ENCODE data around the gene SYVN1. TPM values are rescaled to one million over a fixed set of nuclear protein-coding genes. Genes with fewer than 3 reads are reported as not detected.

SYVN1 gene
- total RNA-seq, 4 donors from 2014 or later, result 47.1 to 58.2 (median 50.5) TPM

GRCh38 chr11:65160643-65161042 lies 26.3 kb upstream of the SYVN1 start:
- TF ChIP-seq, protein P1, sequence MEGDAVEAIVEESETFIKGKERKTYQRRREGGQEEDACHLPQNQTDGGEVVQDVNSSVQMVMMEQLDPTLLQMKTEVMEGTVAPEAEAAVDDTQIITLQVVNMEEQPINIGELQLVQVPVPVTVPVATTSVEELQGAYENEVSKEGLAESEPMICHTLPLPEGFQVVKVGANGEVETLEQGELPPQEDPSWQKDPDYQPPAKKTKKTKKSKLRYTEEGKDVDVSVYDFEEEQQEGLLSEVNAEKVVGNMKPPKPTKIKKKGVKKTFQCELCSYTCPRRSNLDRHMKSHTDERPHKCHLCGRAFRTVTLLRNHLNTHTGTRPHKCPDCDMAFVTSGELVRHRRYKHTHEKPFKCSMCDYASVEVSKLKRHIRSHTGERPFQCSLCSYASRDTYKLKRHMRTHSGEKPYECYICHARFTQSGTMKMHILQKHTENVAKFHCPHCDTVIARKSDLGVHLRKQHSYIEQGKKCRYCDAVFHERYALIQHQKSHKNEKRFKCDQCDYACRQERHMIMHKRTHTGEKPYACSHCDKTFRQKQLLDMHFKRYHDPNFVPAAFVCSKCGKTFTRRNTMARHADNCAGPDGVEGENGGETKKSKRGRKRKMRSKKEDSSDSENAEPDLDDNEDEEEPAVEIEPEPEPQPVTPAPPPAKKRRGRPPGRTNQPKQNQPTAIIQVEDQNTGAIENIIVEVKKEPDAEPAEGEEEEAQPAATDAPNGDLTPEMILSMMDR (IDR thresholded peaks at IDR 0.05), result no peak
- ATAC-seq (ENCODE audit: low FRiP score) (no peak), DNase-seq (ENCODE audit: low spot score) (no peak)

- DNase-seq (ENCODE audit: low spot score) (no peak), ATAC-seq (ENCODE audit: low FRiP score) (no peak)
- TF ChIP-seq, protein P1 (IDR thresholded peaks at IDR 0.05), result no peak
These were observed 24.7 kb upstream of the SYVN1 start for GRCh38 chr11:65159012-65159411.

- DNase-seq (ENCODE audit: low spot score), result no peak
- no peak for ATAC-seq (ENCODE audit: low FRiP score)
- TF ChIP-seq, protein P1 (IDR thresholded peaks at IDR 0.05), result no peak
These were observed 23.0 kb upstream of the SYVN1 start for GRCh38 chr11:65157336-65157735.

DNA sequence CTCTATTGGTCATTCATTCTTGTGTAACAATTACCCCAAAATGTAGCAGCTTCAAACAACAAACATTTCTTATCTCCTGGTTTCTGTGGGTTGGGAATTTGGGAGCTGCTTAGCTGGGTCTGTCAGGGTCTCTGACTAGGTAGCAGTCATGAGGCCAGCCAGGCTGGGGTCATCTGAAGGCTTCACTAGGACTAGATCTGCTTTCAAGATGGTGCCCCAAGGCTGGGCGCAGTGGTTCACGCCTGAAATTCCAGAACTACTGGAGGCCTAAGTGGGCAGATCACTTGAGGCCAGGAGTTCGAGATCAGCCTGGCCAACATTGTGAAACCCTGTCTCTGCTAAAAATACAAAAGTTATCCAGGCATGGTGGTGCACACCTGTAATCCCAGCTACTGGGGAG lies 22.6 kb upstream of the SYVN1 start:
- DNase-seq (ENCODE audit: low spot score) (no peak), ATAC-seq (ENCODE audit: low FRiP score) (no peak)
- TF ChIP-seq, protein P1 (IDR thresholded peaks at IDR 0.05), result no peak

- ATAC-seq (ENCODE audit: low FRiP score) (no peak), DNase-seq (ENCODE audit: low spot score) (no peak)
- TF ChIP-seq, protein P1 (IDR thresholded peaks at IDR 0.05), result no peak
These were observed 21.9 kb upstream of the SYVN1 start for GRCh38 chr11:65156256-65156655.

DNA sequence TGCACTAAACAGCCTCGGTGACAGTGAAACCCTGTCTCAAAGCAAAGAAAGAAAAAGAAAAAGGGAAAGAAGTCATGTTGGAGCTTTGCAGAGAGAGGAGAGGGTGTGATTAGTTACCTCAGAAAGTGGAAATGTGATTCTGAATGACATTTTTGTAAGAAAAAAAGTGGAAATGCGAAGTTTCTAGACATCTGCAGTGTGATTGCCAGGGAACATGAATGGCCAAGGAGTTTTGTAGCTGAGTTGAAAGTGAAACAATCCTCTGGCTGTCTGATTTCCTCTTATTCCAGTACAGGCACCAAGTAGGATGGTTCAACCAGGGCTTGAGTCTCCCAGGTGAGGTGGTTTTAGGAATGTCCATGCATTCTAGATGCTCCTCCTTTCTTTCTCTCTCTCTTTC lies 17.8 kb upstream of the SYVN1 start:
- DNase-seq (ENCODE audit: low spot score), result no peak
- no peak for ATAC-seq (ENCODE audit: low FRiP score)
- TF ChIP-seq, protein P1 (IDR thresholded peaks at IDR 0.05), result no peak

GRCh38 chr11:65151331-65151899 lies 17.1 kb upstream of the SYVN1 start:
- TF ChIP-seq, protein P1 (IDR thresholded peaks at IDR 0.05), result no peak
- no peak for DNase-seq (ENCODE audit: low spot score)
- no peak for ATAC-seq (ENCODE audit: low FRiP score)
